22Rv1 (cell line): ENCODE measurements around the gene NUDT2.

ENCODE experiments used
- CTCF ChIP-seq: fragments of 450-650 bp; IDR thresholded peaks from 2 replicates; pipeline ENCODE4 v1.5.1; 2017; ENCODE audit warnings: mild to moderate bottlenecking
- ZFX ChIP-seq: fragments of 450-650 bp; IDR thresholded peaks from 2 replicates; pipeline ENCODE4 v1.6.1; 2017; ENCODE audit warnings: antibody characterized with exemption, borderline replicate concordance

- no peak for TF ChIP-seq CTCF
- no peak for TF ChIP-seq ZFX
These were observed 826 bp upstream of the NUDT2 start for GRCh38 chr9:34328500-34328986.
